Loucy (cell line): ENCODE data around the gene TICRR.

Experiments
- H2AFZ ChIP-seq: fragments of 200-600 bp; sonication (generic); 2 replicates; pipeline ENCODE4 v1.6.0; 2016; ENCODE audit warnings: antibody characterized with exemption, mild to moderate bottlenecking, low read length, moderate library complexity
- H3F3A ChIP-seq: fragments of 200-600 bp; 2 replicates; pipeline ENCODE4 v1.6.0; 2016; ENCODE audit warnings: antibody characterized with exemption, low read depth, mild to moderate bottlenecking
- H3K27me3 ChIP-seq: fragments of 200-600 bp; sonication (generic); 2 replicates; pipeline ENCODE4 v1.6.1; 2014; ENCODE audit warnings: low read length, mild to moderate bottlenecking; ENCODE audit not compliant: insufficient read depth, poor library complexity, severe bottlenecking
- H3K36me3 ChIP-seq: fragments of 200-600 bp; sonication (generic); 2 replicates; pipeline ENCODE4 v1.6.1; 2016; ENCODE audit warnings: low read length; ENCODE audit not compliant: insufficient read depth
- H3K4me1 ChIP-seq: fragments of 200-600 bp; sonication (generic); 2 replicates; pipeline ENCODE4 v1.5.1; 2014; ENCODE audit warnings: low read length, mild to moderate bottlenecking; ENCODE audit not compliant: insufficient read depth, poor library complexity, severe bottlenecking
- H3K4me2 ChIP-seq: fragments of 200-600 bp; sonication (generic); 2 replicates; pipeline ENCODE4 v1.6.0; 2014; ENCODE audit warnings: antibody characterized with exemption, low read length, low read depth, mild to moderate bottlenecking; ENCODE audit not compliant: poor library complexity, severe bottlenecking
- H3K4me3 ChIP-seq: fragments of 200-600 bp; sonication (generic); 2 replicates; pipeline ENCODE4 v1.5.1; 2014; ENCODE audit warnings: low read length, mild to moderate bottlenecking, mixed read lengths; ENCODE audit not compliant: poor library complexity, severe bottlenecking
- H3K79me2 ChIP-seq: fragments of 200-600 bp; sonication (generic); 2 replicates; pipeline ENCODE4 v1.6.1; 2014; ENCODE audit warnings: low read length; ENCODE audit not compliant: insufficient read depth
- H3K9ac ChIP-seq: fragments of 200-600 bp; sonication (generic); 2 replicates; pipeline ENCODE4 v1.6.0; 2014; ENCODE audit warnings: mild to moderate bottlenecking, low read depth, low read length, moderate library complexity; ENCODE audit not compliant: poor library complexity, severe bottlenecking
- H3K9me2 ChIP-seq: fragments of 200-600 bp; sonication (generic); replicated peaks from 2 replicates; pipeline ENCODE4 v1.6.1; 2016; ENCODE audit warnings: low read depth, low read length, mixed read lengths
- H3K9me3 ChIP-seq: fragments of 200-600 bp; sonication (generic); 2 replicates; pipeline ENCODE4 v1.6.1; 2014; ENCODE audit warnings: mild to moderate bottlenecking, antibody characterized with exemption, low read length, low read depth; ENCODE audit not compliant: insufficient read depth
- H4K20me1 ChIP-seq: fragments of 200-600 bp; sonication (generic); 2 replicates; pipeline ENCODE4 v1.6.0; 2014; ENCODE audit warnings: antibody characterized with exemption, low read length, mild to moderate bottlenecking; ENCODE audit not compliant: insufficient read depth, poor library complexity, severe bottlenecking
- EZH2phosphoT487 ChIP-seq: fragments of 200-600 bp; IDR thresholded peaks from 2 replicates; pipeline ENCODE4 v1.6.1; 2018; ENCODE audit warnings: antibody characterized with exemption, mild to moderate bottlenecking, moderate library complexity, borderline replicate concordance
- TF ChIP-seq, protein P1 (sequence below): fragments of 200-600 bp; sonication (generic); conservative IDR thresholded peaks from 2 replicates; pipeline ENCODE4 v1.5.1; 2014; ENCODE audit warnings: mild to moderate bottlenecking, antibody characterized with exemption, low read length

TICRR gene

DNA sequence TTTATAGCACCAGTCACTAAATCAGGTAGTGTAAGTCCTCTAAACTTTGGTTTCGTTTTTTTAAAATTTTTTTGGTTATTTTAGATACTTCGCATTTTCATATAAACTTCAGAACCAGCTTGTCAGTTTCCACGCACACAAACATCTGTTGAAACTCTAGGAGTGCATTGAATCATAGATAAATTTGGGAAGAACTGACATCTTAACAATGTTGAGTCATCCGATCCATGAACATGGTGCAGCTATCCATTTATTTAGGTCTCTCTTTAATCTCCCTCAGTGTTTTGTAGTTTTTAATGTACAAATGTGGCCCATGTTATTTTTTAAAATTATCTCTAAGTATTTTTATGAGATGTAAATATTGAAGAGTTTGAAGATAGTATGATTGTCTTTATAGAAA, 17.7 kb downstream of the TICRR start:
- Histone ChIP-seq H3K79me2 (peaks cover 32% of the 10 kb centered on the region), H3F3A (no peaks in the 10 kb centered on the region), H3K36me3 (peaks cover 91% of the 10 kb centered on the region), H3K9ac (no peak overlapping the region), H3K9me3 (no peaks in the 10 kb centered on the region), H4K20me1 (peaks cover 12% of the 10 kb centered on the region), H3K4me3 (no peak overlapping the region), H2AFZ (no peak overlapping the region), H3K9me2 (no peaks in the 10 kb centered on the region), H3K4me1 (no peaks in the 10 kb centered on the region), H3K27me3 (no peaks in the 10 kb centered on the region), H3K4me2 (no peak overlapping the region)
- TF ChIP-seq EZH2phosphoT487, result no peak
- TF ChIP-seq, protein P1, sequence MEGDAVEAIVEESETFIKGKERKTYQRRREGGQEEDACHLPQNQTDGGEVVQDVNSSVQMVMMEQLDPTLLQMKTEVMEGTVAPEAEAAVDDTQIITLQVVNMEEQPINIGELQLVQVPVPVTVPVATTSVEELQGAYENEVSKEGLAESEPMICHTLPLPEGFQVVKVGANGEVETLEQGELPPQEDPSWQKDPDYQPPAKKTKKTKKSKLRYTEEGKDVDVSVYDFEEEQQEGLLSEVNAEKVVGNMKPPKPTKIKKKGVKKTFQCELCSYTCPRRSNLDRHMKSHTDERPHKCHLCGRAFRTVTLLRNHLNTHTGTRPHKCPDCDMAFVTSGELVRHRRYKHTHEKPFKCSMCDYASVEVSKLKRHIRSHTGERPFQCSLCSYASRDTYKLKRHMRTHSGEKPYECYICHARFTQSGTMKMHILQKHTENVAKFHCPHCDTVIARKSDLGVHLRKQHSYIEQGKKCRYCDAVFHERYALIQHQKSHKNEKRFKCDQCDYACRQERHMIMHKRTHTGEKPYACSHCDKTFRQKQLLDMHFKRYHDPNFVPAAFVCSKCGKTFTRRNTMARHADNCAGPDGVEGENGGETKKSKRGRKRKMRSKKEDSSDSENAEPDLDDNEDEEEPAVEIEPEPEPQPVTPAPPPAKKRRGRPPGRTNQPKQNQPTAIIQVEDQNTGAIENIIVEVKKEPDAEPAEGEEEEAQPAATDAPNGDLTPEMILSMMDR, result no peak

DNA sequence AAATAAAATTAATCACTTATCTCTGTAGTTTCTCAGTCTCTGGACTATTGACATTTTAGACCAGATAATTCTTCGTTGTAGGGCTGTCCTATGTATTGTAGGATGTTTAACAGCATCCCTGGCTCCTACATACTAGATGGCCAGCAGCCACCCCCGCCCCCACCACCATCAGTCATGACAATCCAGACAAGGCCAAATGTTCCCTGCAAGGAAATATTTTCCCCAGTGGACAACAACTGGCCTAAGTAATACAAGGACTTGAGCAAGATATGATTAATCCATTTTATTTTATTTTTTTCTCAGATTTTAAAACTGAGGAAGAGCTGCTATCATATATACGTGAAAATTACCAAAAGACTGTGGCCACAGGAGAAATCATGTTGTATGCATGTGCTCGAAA, 23.8 kb downstream of the TICRR start:
- no peaks in the 10 kb centered on the region; the same call in 1 of the 2 replicates for H3F3A ChIP-seq
- H3K27me3 ChIP-seq, result no peaks in the 10 kb centered on the region
- no peak overlapping the region for H3K4me2 ChIP-seq
- H3K36me3 ChIP-seq, result peaks cover 98% of the 10 kb centered on the region
- no peak overlapping the region for H2AFZ ChIP-seq
- H4K20me1 ChIP-seq, result no peaks in the 10 kb centered on the region
- H3K4me1 ChIP-seq, result no peaks in the 10 kb centered on the region
- TF ChIP-seq, protein P1, result no peak
- no peak for TF ChIP-seq EZH2phosphoT487
- peaks cover 3% of the 10 kb centered on the region; the same call in 1 of the 2 replicates for H3K79me2 ChIP-seq
- no peak overlapping the region for H3K4me3 ChIP-seq
- no peak overlapping the region for H3K9ac ChIP-seq
- no peaks in the 10 kb centered on the region for H3K9me2 ChIP-seq
- no peaks in the 10 kb centered on the region for H3K9me3 ChIP-seq

DNA sequence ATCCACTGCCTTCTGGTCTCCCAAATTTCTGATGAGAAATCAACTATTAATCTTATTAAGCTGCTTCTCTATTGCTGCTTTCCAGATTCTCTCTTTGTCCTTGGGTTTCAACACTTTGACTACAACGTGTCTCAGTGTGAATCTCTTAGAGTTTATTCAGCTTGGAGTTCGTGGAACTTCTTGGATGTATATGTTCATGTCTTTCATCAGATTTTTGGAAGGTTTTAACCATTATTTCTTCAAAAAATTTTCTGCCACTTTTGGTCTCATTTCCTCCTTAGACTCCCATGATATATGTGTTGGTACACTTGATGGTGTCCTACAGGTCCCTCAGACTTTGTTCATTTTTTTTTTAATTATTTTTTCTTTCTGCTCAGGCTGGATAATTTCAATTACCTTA, 36.0 kb downstream of the TICRR start:
- Histone ChIP-seq H3F3A (no peaks in the 10 kb centered on the region), H2AFZ (no peak overlapping the region), H3K9me2 (no peaks in the 10 kb centered on the region), H3K9me3 (peaks cover 9% of the 10 kb centered on the region; the same call in 1 of the 2 replicates), H3K9ac (no peak overlapping the region), H3K27me3 (no peaks in the 10 kb centered on the region), H3K79me2 (no peaks in the 10 kb centered on the region; the same call in 1 of the 2 replicates), H3K36me3 (peaks cover 98% of the 10 kb centered on the region), H3K4me2 (no peak overlapping the region), H4K20me1 (no peaks in the 10 kb centered on the region), H3K4me1 (no peaks in the 10 kb centered on the region), H3K4me3 (no peak overlapping the region)
- TF ChIP-seq EZH2phosphoT487, result no peak
- TF ChIP-seq, protein P1, result no peak
